Neural cell (in vitro differentiated cells): ENCODE data around the gene RAP1GAP2. TPM values are rescaled to one million over a fixed set of nuclear protein-coding genes. Genes with fewer than 3 reads are reported as not detected.
A peak's percentile ranks its signal among the peaks of the same experiment; 100 is the strongest.

ENCODE experiments used
- H2AFZ ChIP-seq: fragments of 200-600, 300-800 bp; sonication (generic), shearing (Covaris generic); 2 replicates; pipeline ENCODE4 v1.6.0; 2014; ENCODE audit warnings: low read depth, mild to moderate bottlenecking, antibody characterized with exemption, low read length, moderate library complexity
- H3F3A ChIP-seq: fragments of 200-600 bp; shearing (Covaris generic); 2 replicates; pipeline ENCODE4 v1.6.1; 2016; ENCODE audit warnings: mild to moderate bottlenecking, moderate library complexity, mixed read lengths, antibody characterized with exemption, low read length; ENCODE audit not compliant: insufficient read depth, poor library complexity, severe bottlenecking
- H3K27ac ChIP-seq: fragments of 200-600, 300-800 bp; sonication (generic), shearing (Covaris generic); 2 replicates; pipeline ENCODE4 v1.5.1; 2014; ENCODE audit warnings: mild to moderate bottlenecking, low read length, moderate library complexity
- H3K27me3 ChIP-seq: fragments of 300-800, 200-600 bp; sonication (generic), shearing (Covaris generic); 2 replicates; pipeline ENCODE4 v1.6.0; 2014; ENCODE audit warnings: mild to moderate bottlenecking, low read depth, low read length, moderate library complexity; ENCODE audit not compliant: insufficient read depth
- H3K36me3 ChIP-seq: fragments of 300-800, 200-600 bp; sonication (generic), shearing (Covaris generic); 2 replicates; pipeline ENCODE4 v1.5.1; 2014; ENCODE audit warnings: mild to moderate bottlenecking, antibody characterized with exemption, low read length, moderate library complexity; ENCODE audit not compliant: insufficient read depth
- H3K4me2 ChIP-seq: fragments of 300-800, 200-600 bp; sonication (generic), shearing (Covaris generic); 2 replicates; pipeline ENCODE4 v1.6.0; 2014; ENCODE audit warnings: mild to moderate bottlenecking, low read length
- H3K4me3 ChIP-seq: fragments of 300-800, 200-600 bp; sonication (generic), shearing (Covaris generic); 2 replicates; pipeline ENCODE4 v1.5.1; 2014; ENCODE audit warnings: mild to moderate bottlenecking, low read length, moderate library complexity
- H3K79me2 ChIP-seq: fragments of 200-600 bp; shearing (Covaris generic); replicated peaks from 2 replicates; pipeline ENCODE4 v1.6.0; 2014; ENCODE audit warnings: mild to moderate bottlenecking, low read length, moderate library complexity; ENCODE audit not compliant: insufficient read depth
- H3K9ac ChIP-seq: fragments of 300-800, 200-600 bp; sonication (generic), shearing (Covaris generic); 2 replicates; pipeline ENCODE4 v1.6.1; 2016; ENCODE audit warnings: mild to moderate bottlenecking, low read length, mixed read lengths
- H3K9me2 ChIP-seq: fragments of 200-600 bp; shearing (Covaris generic); 2 replicates; pipeline ENCODE4 v1.6.1; 2016; ENCODE audit warnings: mild to moderate bottlenecking, low read length, mixed read lengths; ENCODE audit not compliant: insufficient read depth
- H3K9me3 ChIP-seq: fragments of 200-600, 300-800 bp; sonication (generic), shearing (Covaris generic); 2 replicates; pipeline ENCODE4 v1.6.1; 2016; ENCODE audit warnings: mild to moderate bottlenecking, mixed run types, low read length, moderate library complexity, mixed read lengths
- H4K20me1 ChIP-seq: fragments of 200-600 bp; shearing (Covaris generic); 2 replicates; pipeline ENCODE4 v1.6.1; 2016; ENCODE audit warnings: mild to moderate bottlenecking, mixed run types; ENCODE audit not compliant: insufficient read depth
- CTCF ChIP-seq: fragments of 450-650 bp; IDR thresholded peaks from 2 replicates; pipeline ENCODE4 v1.5.1; 2014; ENCODE audit warnings: antibody characterized with exemption, mild to moderate bottlenecking, moderate library complexity; ENCODE audit not compliant: poor library complexity, severe bottlenecking
- EP300 ChIP-seq: fragments of 450-650 bp; conservative IDR thresholded peaks from 2 replicates; pipeline ENCODE4 v1.6.1; 2014; ENCODE audit warnings: antibody characterized with exemption, mild to moderate bottlenecking, moderate library complexity; ENCODE audit not compliant: poor library complexity, severe bottlenecking
- MXI1 ChIP-seq: fragments of 450-650 bp; conservative IDR thresholded peaks from 2 replicates; pipeline ENCODE4 v1.6.1; 2014; ENCODE audit warnings: antibody characterized with exemption, mild to moderate bottlenecking; ENCODE audit not compliant: poor library complexity, severe bottlenecking
- POLR2AphosphoS5 ChIP-seq: IDR thresholded peaks from 2 replicates; pipeline ENCODE4 v1.6.1; 2012
- RAD21 ChIP-seq: fragments of 450-650 bp; conservative IDR thresholded peaks from 2 replicates; pipeline ENCODE4 v1.6.1; 2014; ENCODE audit warnings: antibody characterized with exemption, mild to moderate bottlenecking, moderate library complexity
- REST ChIP-seq: IDR thresholded peaks from 2 replicates; pipeline ENCODE4 v1.6.1; 2012; ENCODE audit warnings: borderline replicate concordance
- SMC3 ChIP-seq: fragments of 450-650 bp; conservative IDR thresholded peaks from 2 replicates; pipeline ENCODE4 v1.6.1; 2014; ENCODE audit warnings: antibody characterized with exemption, mild to moderate bottlenecking, moderate library complexity; ENCODE audit not compliant: poor library complexity
- polyA plus RNA-seq: library from polyadenylated mRNA; depleted of rRNA; stranded (reverse); fragments of >200 nt; gene quantifications from 2 replicates; pipeline ENCODE4 v1.2.3, GENCODE V29; 2014

RAP1GAP2 gene
- polyA plus RNA-seq, 1 donor from 2014 or later = 14.8 TPM

- no peak for TF ChIP-seq REST
- no peak for TF ChIP-seq RAD21
- no peak for TF ChIP-seq CTCF
- peak; percentile 0 for TF ChIP-seq POLR2AphosphoS5
- TF ChIP-seq MXI1 = peak; percentile 36
- H3K9ac ChIP-seq = peak overlapping the region; percentile 46
- peak overlapping the region; percentile 65 for H3K4me2 ChIP-seq
- H3F3A ChIP-seq = no peaks in the 10 kb centered on the region
- no peak overlapping the region for H2AFZ ChIP-seq
- no peaks in the 10 kb centered on the region for H3K9me3 ChIP-seq
- H4K20me1 ChIP-seq = peaks cover 6% of the 10 kb centered on the region
- peak overlapping the region; percentile 73 for H3K4me3 ChIP-seq
- H3K27ac ChIP-seq = no peak overlapping the region
- no peaks in the 10 kb centered on the region for H3K36me3 ChIP-seq
- H3K79me2 ChIP-seq = no peaks in the 10 kb centered on the region
- no peaks in the 10 kb centered on the region for H3K9me2 ChIP-seq
- H3K27me3 ChIP-seq = peaks cover 55% of the 10 kb centered on the region
These were observed 58.2 kb downstream of the RAP1GAP2 start for GRCh38 chr17:2854143-2855055.

DNA sequence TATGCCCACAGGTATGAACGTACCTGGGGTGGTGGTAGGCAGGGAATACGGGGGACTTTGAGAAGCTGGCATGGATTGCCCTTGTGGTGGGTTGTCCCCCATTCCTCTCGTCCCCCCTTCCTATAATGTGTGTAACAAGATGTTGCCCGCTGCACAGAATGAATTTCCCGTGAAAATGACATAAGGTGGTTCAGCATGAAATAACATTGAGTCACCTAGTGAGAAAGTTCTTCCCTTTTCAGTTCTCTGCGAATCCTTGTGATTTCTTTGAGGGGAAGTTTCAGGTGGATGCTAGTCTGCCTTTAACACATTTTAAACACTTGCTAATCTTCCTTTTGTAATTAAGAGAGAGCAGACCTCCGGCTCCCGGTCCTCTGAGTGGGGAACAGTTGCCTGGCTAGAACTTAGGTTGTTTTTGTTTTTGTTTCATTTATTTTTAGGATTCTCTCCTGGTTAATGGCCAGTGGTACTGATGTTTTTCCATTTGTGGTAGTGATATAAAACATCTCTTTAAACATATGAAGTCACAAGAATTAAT, 58.9 kb downstream of the RAP1GAP2 start:
- Histone ChIP-seq H3K9me2 (no peaks in the 10 kb centered on the region), H3K27me3 (peaks cover 55% of the 10 kb centered on the region), H3K79me2 (no peaks in the 10 kb centered on the region), H3K36me3 (no peaks in the 10 kb centered on the region), H4K20me1 (peaks cover 6% of the 10 kb centered on the region), H3K27ac (no peak overlapping the region), H3K9me3 (no peaks in the 10 kb centered on the region), H3K4me2 (no peak overlapping the region), H3F3A (no peaks in the 10 kb centered on the region), H3K4me3 (peak overlapping the region; percentile 73), H3K9ac (no peak overlapping the region), H2AFZ (no peak overlapping the region)
- TF ChIP-seq SMC3 (no peak), EP300 (no peak), POLR2AphosphoS5 (no peak), REST (no peak)
